ENCODE data around the gene PFKM.
A peak's percentile ranks its signal among the peaks of the same experiment; 100 is the strongest.
"Not testable (repeated sequence)": the region's sequence is repeated elsewhere in the genome, so short reads cannot be mapped to it uniquely, and the experiment has no call there.

PFKM gene

DNA sequence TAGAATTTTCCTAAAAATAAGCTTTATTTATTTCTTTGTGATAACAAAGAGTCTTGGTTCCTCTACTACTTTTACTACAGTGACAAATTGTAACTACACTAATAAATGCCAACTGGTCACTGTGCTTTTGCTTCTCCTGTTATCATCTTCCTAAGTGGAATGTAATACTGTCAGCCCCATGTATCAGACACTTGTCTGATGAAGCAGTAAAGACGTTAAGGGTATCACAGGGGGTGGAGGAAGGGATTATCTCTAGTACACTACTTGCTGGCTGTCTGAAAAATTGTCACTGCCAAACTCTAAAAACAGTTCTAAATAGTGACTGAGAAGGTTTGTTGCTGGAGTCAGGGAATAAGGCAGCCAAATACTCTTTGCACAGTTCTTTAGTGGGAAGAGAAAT, 26.8 kb downstream of the PFKM start:
- no peak overlapping the region for H3K9ac ChIP-seq (ENCODE audit: low read length)
- H3F3A ChIP-seq (ENCODE audit: insufficient read depth, low read length): no peaks in the 10 kb centered on the region
- H3K9me2 ChIP-seq (replicated peaks; ENCODE audit: insufficient read depth, low read length): no peaks in the 10 kb centered on the region
- no peaks in the 10 kb centered on the region for H4K20me1 ChIP-seq (ENCODE audit: insufficient read depth, low read length)
- H3K4me2 ChIP-seq (ENCODE audit: low read depth, low read length): no peak overlapping the region
- no peaks in the 10 kb centered on the region for H3K4me1 ChIP-seq (ENCODE audit: low read length)
- no peaks in the 10 kb centered on the region for H3K79me2 ChIP-seq (ENCODE audit: low read length)
- H3K4me3 ChIP-seq (ENCODE audit: low read length): no peak overlapping the region
- H3K27me3 ChIP-seq (replicated peaks; ENCODE audit: insufficient read depth, low read length): no peaks in the 10 kb centered on the region
- no peaks in the 10 kb centered on the region for H3K9me3 ChIP-seq (replicated peaks; ENCODE audit: insufficient read depth, low read length)
- H3K36me3 ChIP-seq (replicated peaks; ENCODE audit: insufficient read depth, low read length): peaks cover 17% of the 10 kb centered on the region; the same call in 1 of the 2 replicates
- H2AFZ ChIP-seq (ENCODE audit: low read length): no peak overlapping the region
- H3K27ac ChIP-seq (ENCODE audit: low read length): no peak overlapping the region
- DNase-seq: no peak
- no peak for TF ChIP-seq EZH2 (optimal IDR thresholded peaks at IDR 0.05; ENCODE audit: low read depth, low read length)
- TF ChIP-seq EZH2phosphoT487 (IDR thresholded peaks at IDR 0.05; ENCODE audit: low read length): no peak
- TF ChIP-seq, protein P1, sequence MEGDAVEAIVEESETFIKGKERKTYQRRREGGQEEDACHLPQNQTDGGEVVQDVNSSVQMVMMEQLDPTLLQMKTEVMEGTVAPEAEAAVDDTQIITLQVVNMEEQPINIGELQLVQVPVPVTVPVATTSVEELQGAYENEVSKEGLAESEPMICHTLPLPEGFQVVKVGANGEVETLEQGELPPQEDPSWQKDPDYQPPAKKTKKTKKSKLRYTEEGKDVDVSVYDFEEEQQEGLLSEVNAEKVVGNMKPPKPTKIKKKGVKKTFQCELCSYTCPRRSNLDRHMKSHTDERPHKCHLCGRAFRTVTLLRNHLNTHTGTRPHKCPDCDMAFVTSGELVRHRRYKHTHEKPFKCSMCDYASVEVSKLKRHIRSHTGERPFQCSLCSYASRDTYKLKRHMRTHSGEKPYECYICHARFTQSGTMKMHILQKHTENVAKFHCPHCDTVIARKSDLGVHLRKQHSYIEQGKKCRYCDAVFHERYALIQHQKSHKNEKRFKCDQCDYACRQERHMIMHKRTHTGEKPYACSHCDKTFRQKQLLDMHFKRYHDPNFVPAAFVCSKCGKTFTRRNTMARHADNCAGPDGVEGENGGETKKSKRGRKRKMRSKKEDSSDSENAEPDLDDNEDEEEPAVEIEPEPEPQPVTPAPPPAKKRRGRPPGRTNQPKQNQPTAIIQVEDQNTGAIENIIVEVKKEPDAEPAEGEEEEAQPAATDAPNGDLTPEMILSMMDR (IDR thresholded peaks at IDR 0.05; ENCODE audit: low read length): no peak

- H3K4me2 ChIP-seq (ENCODE audit: low read depth, low read length): no peak overlapping the region
- H3F3A ChIP-seq (ENCODE audit: insufficient read depth, low read length): no peaks in the 10 kb centered on the region
- H3K36me3 ChIP-seq (replicated peaks; ENCODE audit: insufficient read depth, low read length): no peaks in the 10 kb centered on the region; the same call in 1 of the 2 replicates
- H3K9me2 ChIP-seq (replicated peaks; ENCODE audit: insufficient read depth, low read length): no peaks in the 10 kb centered on the region
- peaks cover 28% of the 10 kb centered on the region for H3K79me2 ChIP-seq (ENCODE audit: low read length)
- no peaks in the 10 kb centered on the region for H4K20me1 ChIP-seq (ENCODE audit: insufficient read depth, low read length)
- no peak overlapping the region for H2AFZ ChIP-seq (ENCODE audit: low read length)
- H3K27ac ChIP-seq (ENCODE audit: low read length): no peak overlapping the region
- no peaks in the 10 kb centered on the region for H3K9me3 ChIP-seq (replicated peaks; ENCODE audit: insufficient read depth, low read length)
- H3K27me3 ChIP-seq (replicated peaks; ENCODE audit: insufficient read depth, low read length): no peaks in the 10 kb centered on the region
- TF ChIP-seq EZH2 (optimal IDR thresholded peaks at IDR 0.05; ENCODE audit: low read depth, low read length) (no peak), EZH2phosphoT487 (IDR thresholded peaks at IDR 0.05; ENCODE audit: low read length) (no peak)
- TF ChIP-seq, protein P1 (IDR thresholded peaks at IDR 0.05; ENCODE audit: low read length): no peak
- no peak overlapping the region for H3K9ac ChIP-seq (ENCODE audit: low read length)
- no peaks in the 10 kb centered on the region for H3K4me1 ChIP-seq (ENCODE audit: low read length)
- H3K4me3 ChIP-seq (ENCODE audit: low read length): no peak overlapping the region
- DNase-seq: no peak
Observed at GRCh38 chr12:48151103-48151771, 32.1 kb downstream of the PFKM start.

DNA sequence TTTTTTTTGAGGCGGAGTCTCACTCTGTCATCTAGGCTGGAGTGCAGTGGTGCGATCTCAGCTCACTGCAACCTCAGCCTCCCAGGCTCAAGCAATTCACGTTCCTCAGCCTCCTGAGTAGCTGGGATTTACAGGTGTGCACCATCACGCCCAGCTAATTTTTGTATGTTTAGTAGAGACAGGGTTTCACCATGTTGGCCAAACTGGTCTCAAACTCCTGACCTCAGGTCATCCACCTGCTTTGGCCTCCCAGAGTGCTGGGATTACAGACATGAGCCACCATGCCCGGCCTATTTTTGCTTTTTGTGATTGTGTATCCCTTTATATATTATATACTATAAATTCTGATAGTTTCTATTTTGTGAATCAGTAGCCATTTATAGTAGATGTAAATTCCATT, 36.6 kb downstream of the PFKM start:
- H3K79me2 ChIP-seq (ENCODE audit: low read length): peaks cover 38% of the 10 kb centered on the region
- not testable (repeated sequence) for H3K36me3 ChIP-seq (replicated peaks; ENCODE audit: insufficient read depth, low read length); H2AFZ ChIP-seq (ENCODE audit: low read length); H3K9me3 ChIP-seq (replicated peaks; ENCODE audit: insufficient read depth, low read length); DNase-seq; H3K27ac ChIP-seq (ENCODE audit: low read length); H3K9me2 ChIP-seq (replicated peaks; ENCODE audit: insufficient read depth, low read length); H3K4me3 ChIP-seq (ENCODE audit: low read length); H4K20me1 ChIP-seq (ENCODE audit: insufficient read depth, low read length); H3K4me1 ChIP-seq (ENCODE audit: low read length); H3K4me2 ChIP-seq (ENCODE audit: low read depth, low read length); H3F3A ChIP-seq (ENCODE audit: insufficient read depth, low read length); H3K27me3 ChIP-seq (replicated peaks; ENCODE audit: insufficient read depth, low read length); H3K9ac ChIP-seq (ENCODE audit: low read length)

- no peaks in the 10 kb centered on the region for H3K9me3 ChIP-seq (replicated peaks; ENCODE audit: insufficient read depth, low read length)
- H3F3A ChIP-seq (ENCODE audit: insufficient read depth, low read length): no peaks in the 10 kb centered on the region
- H3K27me3 ChIP-seq (replicated peaks; ENCODE audit: insufficient read depth, low read length): no peaks in the 10 kb centered on the region
- peak overlapping the region; percentile 96 for H3K4me3 ChIP-seq (ENCODE audit: low read length)
- H3K36me3 ChIP-seq (replicated peaks; ENCODE audit: insufficient read depth, low read length): no peaks in the 10 kb centered on the region
- peak overlapping the region; percentile 69; the same call in 1 of the 2 replicates for H3K27ac ChIP-seq (ENCODE audit: low read length)
- H3K4me2 ChIP-seq (ENCODE audit: low read depth, low read length): peak overlapping the region; percentile 70
- H3K79me2 ChIP-seq (ENCODE audit: low read length): peaks cover 33% of the 10 kb centered on the region
- peak overlapping the region; percentile 89 for H2AFZ ChIP-seq (ENCODE audit: low read length)
- peaks cover 5% of the 10 kb centered on the region for H3K4me1 ChIP-seq (ENCODE audit: low read length)
- H3K9me2 ChIP-seq (replicated peaks; ENCODE audit: insufficient read depth, low read length): no peaks in the 10 kb centered on the region
- peak overlapping the region; percentile 75; the same call in 1 of the 2 replicates for H3K9ac ChIP-seq (ENCODE audit: low read length)
- no peaks in the 10 kb centered on the region for H4K20me1 ChIP-seq (ENCODE audit: insufficient read depth, low read length)
- no peak for TF ChIP-seq EZH2phosphoT487 (IDR thresholded peaks at IDR 0.05; ENCODE audit: low read length)
- no peak for TF ChIP-seq EZH2 (optimal IDR thresholded peaks at IDR 0.05; ENCODE audit: low read depth, low read length)
- TF ChIP-seq, protein P1 (IDR thresholded peaks at IDR 0.05; ENCODE audit: low read length): no peak
- DNase-seq: no peak
Observed at GRCh38 chr12:48156652-48157017, 37.5 kb downstream of the PFKM start.
